H1 (cell line): ENCODE results near the gene CYTH1. TPM values are rescaled to one million over a fixed set of nuclear protein-coding genes. Genes with fewer than 3 reads are reported as not detected.

ENCODE experiments used
- CTCF ChIA-PET: fragments of 300-600 bp; sonication (Branson Sonifier 250); formaldehyde crosslinking; loops from one replicate; lab custom pipeline; 2021; ENCODE audit not compliant: partially characterized antibody; lab: Charles Lee
- POLR2A ChIA-PET: fragments of 300-600 bp; sonication (Branson Sonifier 250); formaldehyde crosslinking; loops from one replicate; lab custom pipeline; 2021; ENCODE audit warnings: inconsistent platforms; ENCODE audit not compliant: partially characterized antibody; lab: Charles Lee
- DNase-seq, 2 experiments: peaks; one replicate each; pipeline versions ENCODE4 v3.0.0 to v3.0.0-alpha.2; 2010 to 2022; ENCODE audit warnings: low spot score in 2 of 2, low read depth in 1 of 2, mixed read lengths in 1 of 2
- FAIRE-seq: peaks from 2 replicates; lab custom pipeline; 2011; peaks lifted over from hg19 to GRCh38; lab: Jason Lieb, UNC
- H2AFZ ChIP-seq: 2 replicates; pipeline ENCODE4 v1.8.1; 2012; ENCODE audit warnings: low read length, inconsistent platforms
- H2AK5ac ChIP-seq: 2 replicates; pipeline ENCODE4 v1.6.1; 2013; ENCODE audit warnings: low read depth, low read length
- H2BK120ac ChIP-seq: replicated peaks from 2 replicates; pipeline ENCODE3; 2013; ENCODE audit warnings: low read depth, low read length, inconsistent platforms
- H2BK12ac ChIP-seq: 2 replicates; pipeline ENCODE4 v1.6.1; 2013; ENCODE audit warnings: low read depth, low read length
- H2BK15ac ChIP-seq: 2 replicates; pipeline ENCODE4 v1.6.1; 2013; ENCODE audit warnings: low read length
- H2BK20ac ChIP-seq: 2 replicates; pipeline ENCODE4 v1.6.1; 2013; ENCODE audit warnings: low read length
- H2BK5ac ChIP-seq: 2 replicates; pipeline ENCODE4 v1.6.1; 2013; ENCODE audit warnings: low read depth, low read length
- H3K14ac ChIP-seq: 2 replicates; pipeline ENCODE4 v1.6.1; 2013; ENCODE audit warnings: inconsistent platforms; ENCODE audit not compliant: insufficient read length
- H3K18ac ChIP-seq: 2 replicates; pipeline ENCODE4 v1.6.1; 2013; ENCODE audit warnings: low read length; ENCODE audit errors: extremely low read depth
- H3K23ac ChIP-seq: 2 replicates; pipeline ENCODE4 v1.6.1; 2013; ENCODE audit warnings: inconsistent platforms; ENCODE audit not compliant: insufficient read length
- H3K23me2 ChIP-seq: 2 replicates; pipeline ENCODE4 v1.6.1; 2013; ENCODE audit warnings: low read depth, low read length
- H3K27ac ChIP-seq: 2 replicates; pipeline ENCODE4 v1.6.1; 2011; ENCODE audit warnings: low read depth, low read length, inconsistent platforms
- H3K27me3 ChIP-seq, 4 experiments: replicated peaks in 1 of 4; 1 replicate in 1 of 4; 2 replicates in 3 of 4; pipeline versions ENCODE4 v1.6.1 to v1.8.1; 2011 to 2013; ENCODE audit warnings: low read length in 3 of 4, mild to moderate bottlenecking in 3 of 4, inconsistent platforms in 2 of 4, mixed read lengths in 2 of 4, moderate library complexity in 1 of 4; ENCODE audit not compliant: control insufficient read depth in 3 of 4, insufficient read depth in 3 of 4; ENCODE audit errors: extremely low read depth in 1 of 4
- H3K36me3 ChIP-seq, 4 experiments: 2 replicates each; pipeline versions ENCODE4 v1.6.1 to v1.8.1; 2011 to 2013; ENCODE audit warnings: mild to moderate bottlenecking in 4 of 4, low read length in 3 of 4, moderate library complexity in 2 of 4, control low read depth in 1 of 4, inconsistent platforms in 1 of 4; ENCODE audit not compliant: insufficient read depth in 4 of 4, control insufficient read depth in 2 of 4
- H3K4ac ChIP-seq: replicated peaks from 2 replicates; pipeline ENCODE3; 2013; ENCODE audit warnings: low read length, low read depth, mixed read lengths, inconsistent platforms; ENCODE audit not compliant: insufficient read length
- H3K4me1 ChIP-seq, 4 experiments: replicated peaks in 1 of 4; 1 replicate in 1 of 4; 2 replicates in 3 of 4; pipeline versions ENCODE4 v1.6.1 to v1.8.1; 2011 to 2013; ENCODE audit warnings: low read length in 3 of 4, inconsistent platforms in 2 of 4, mixed read lengths in 1 of 4; ENCODE audit not compliant: insufficient read depth in 4 of 4, control insufficient read depth in 3 of 4
- H3K4me2 ChIP-seq, 2 experiments: 2 replicates each; pipeline versions ENCODE4 v1.6.1 to v1.8.1; 2011 to 2013; ENCODE audit warnings: low read depth in 2 of 2, low read length in 2 of 2, control low read depth in 1 of 2, inconsistent platforms in 1 of 2, mild to moderate bottlenecking in 1 of 2; ENCODE audit not compliant: insufficient read depth in 1 of 2
- H3K4me3 ChIP-seq, 4 experiments: fragments of 200-600, 300-600 bp in 1 of 4; sonication (generic), shearing (Covaris generic), sonication (Bioruptor Twin) in 1 of 4; 2 replicates each; pipeline versions ENCODE4 v1.5.1 to v1.8.1; 2011 to 2016; ENCODE audit warnings: low read length in 4 of 4, low read depth in 3 of 4, control low read depth in 2 of 4, inconsistent platforms in 2 of 4, mild to moderate bottlenecking in 2 of 4, mixed read lengths in 1 of 4, moderate library complexity in 1 of 4; ENCODE audit not compliant: insufficient read depth in 2 of 4; ENCODE audit errors: extremely low read depth in 1 of 4
- H3K56ac ChIP-seq: replicated peaks from 2 replicates; pipeline ENCODE3; 2013; ENCODE audit warnings: low read depth, mild to moderate bottlenecking, mixed read lengths, low read length, inconsistent platforms; ENCODE audit not compliant: insufficient read length
- H3K79me1 ChIP-seq: 2 replicates; pipeline ENCODE4 v1.6.1; 2013; ENCODE audit warnings: low read depth, low read length, control low read depth
- H3K79me2 ChIP-seq, 2 experiments: 2 replicates each; pipeline versions ENCODE4 v1.6.1 to v1.8.1; 2012 to 2013; ENCODE audit warnings: low read length in 2 of 2, mild to moderate bottlenecking in 2 of 2, inconsistent platforms in 1 of 2; ENCODE audit not compliant: insufficient read depth in 2 of 2, control insufficient read depth in 1 of 2
- H3K9ac ChIP-seq, 4 experiments: replicated peaks in 1 of 4; 1 replicate in 1 of 4; 2 replicates in 3 of 4; pipeline versions ENCODE4 v1.6.1 to v1.8.1; 2011 to 2013; ENCODE audit warnings: low read depth in 3 of 4, low read length in 3 of 4, control low read depth in 2 of 4, mild to moderate bottlenecking in 2 of 4, moderate library complexity in 2 of 4, inconsistent platforms in 1 of 4; ENCODE audit errors: extremely low read depth in 1 of 4
- H3K9me3 ChIP-seq, 2 experiments: 2 replicates each; pipeline versions ENCODE4 v1.6.1 to v1.8.1; 2012 to 2013; ENCODE audit warnings: mild to moderate bottlenecking in 2 of 2, moderate library complexity in 2 of 2, control low read depth in 1 of 2, inconsistent platforms in 1 of 2, low read depth in 1 of 2, low read length in 1 of 2, mixed read lengths in 1 of 2; ENCODE audit not compliant: insufficient read depth in 2 of 2
- H4K20me1 ChIP-seq, 2 experiments: replicated peaks in 1 of 2; 2 replicates each; pipeline versions ENCODE3 to v1.8.1; 2011 to 2013; ENCODE audit warnings: inconsistent platforms in 2 of 2, low read length in 2 of 2, mild to moderate bottlenecking in 1 of 2; ENCODE audit not compliant: insufficient read depth in 2 of 2, control insufficient read depth in 1 of 2
- H4K5ac ChIP-seq: 2 replicates; pipeline ENCODE4 v1.6.1; 2013; ENCODE audit warnings: low read length, low read depth, mixed read lengths, inconsistent platforms; ENCODE audit not compliant: insufficient read length
- H4K8ac ChIP-seq: 2 replicates; pipeline ENCODE4 v1.8.0; 2013; ENCODE audit warnings: mild to moderate bottlenecking, moderate library complexity, low read length, inconsistent platforms; ENCODE audit not compliant: insufficient read depth; ENCODE audit errors: extremely low read depth
- H4K91ac ChIP-seq: replicated peaks from 2 replicates; pipeline ENCODE3; 2013; ENCODE audit warnings: low read length, mixed read lengths, inconsistent platforms; ENCODE audit not compliant: insufficient read length
- CBX8 ChIP-seq: fragments of 300-800, 300-1000 bp; sonication (generic); IDR thresholded peaks from 2 replicates; pipeline ENCODE4 v1.7.1; 2016; ENCODE audit warnings: low read depth, low read length, borderline replicate concordance
- GABPA ChIP-seq: IDR thresholded peaks from 2 replicates; pipeline ENCODE4 v1.6.1; 2011; ENCODE audit warnings: mild to moderate bottlenecking, low read length, moderate library complexity, borderline replicate concordance; ENCODE audit not compliant: insufficient read depth
- HDAC2 ChIP-seq, 2 experiments: fragments of 300-600 bp in 1 of 2; sonication (generic) in 1 of 2; IDR thresholded peaks; 2 replicates each; pipeline ENCODE4 v1.6.1; 2011 to 2012; ENCODE audit warnings: low read depth in 2 of 2, low read length in 2 of 2, mild to moderate bottlenecking in 2 of 2, moderate library complexity in 2 of 2, borderline replicate concordance in 1 of 2, inconsistent platforms in 1 of 2
- JUN ChIP-seq: IDR thresholded peaks from 2 replicates; pipeline ENCODE4 v1.6.1; 2011; ENCODE audit warnings: low read depth, mild to moderate bottlenecking, improper control_type of control experiment, low read length
- KDM4A ChIP-seq: IDR thresholded peaks from one replicate; pipeline ENCODE4 v1.7.1; 2012; ENCODE audit warnings: low read depth, mild to moderate bottlenecking, moderate library complexity, low read length, inconsistent platforms; ENCODE audit not compliant: severe bottlenecking
- PHF8 ChIP-seq: fragments of 200-600 bp; sonication (generic); conservative IDR thresholded peaks from 2 replicates; pipeline ENCODE4 v1.7.1; 2012; ENCODE audit warnings: low read depth, mild to moderate bottlenecking, inconsistent platforms, low read length, moderate library complexity
- RBBP5 ChIP-seq: IDR thresholded peaks from 2 replicates; pipeline ENCODE4 v1.7.1; 2012; ENCODE audit warnings: low read depth, mild to moderate bottlenecking, inconsistent platforms, low read length, moderate library complexity, borderline replicate concordance
- TAF1 ChIP-seq: IDR thresholded peaks from 2 replicates; pipeline ENCODE4 v1.6.1; 2011; ENCODE audit warnings: mild to moderate bottlenecking, low read depth, low read length
- WGBS, 2 experiments: shearing (Covaris generic) in 1 of 2; methylation state at CpG; one replicate each; pipeline versions ENCODE4 v1.1.6 to v1.1.7; 2013 to 2015; ENCODE audit warnings: low lambda C conversion rate in 2 of 2, mixed read lengths in 2 of 2, inconsistent platforms in 1 of 2, low coverage in 1 of 2, missing lambda C conversion rate in 1 of 2; ENCODE audit not compliant: insufficient replicate concordance in 2 of 2, insufficient coverage in 1 of 2, insufficient read length in 1 of 2; ENCODE audit errors: extremely low coverage in 1 of 2, missing lambda C conversion rate in 1 of 2; 5-methylcytosine and 5-hydroxymethylcytosine counted together
- polyA plus RNA-seq, 7 experiments: library from polyadenylated mRNA; depleted of rRNA in 3 of 7; stranded (reverse) in 5 of 7; unstranded in 2 of 7; fragments of >200 nt in 5 of 7; fragments of 200-250 nt in 2 of 7; gene quantifications; 1 replicate in 5 of 7; 2 replicates in 1 of 7; 4 replicates in 1 of 7; pipeline versions ENCODE4 v1.2.1 to v1.2.3, GENCODE V29; 2011 to 2013; ENCODE audit warnings: missing spikeins in 2 of 7, mixed read lengths in 2 of 7
- total RNA-seq: library from RNA; stranded (reverse); fragmentation: NEBNext Ultra II Directional; extraction: Animal tissue kit (Norgen Biotek cat#: 25700); gene quantifications from 2 replicates; pipeline ENCODE4 v1.2.1, GENCODE V29; 2021
- TF ChIP-seq, protein P1 (sequence below): IDR thresholded peaks from 2 replicates; pipeline ENCODE4 v1.6.1; 2012; ENCODE audit warnings: inconsistent platforms

Gene CYTH1
- total and polyA plus RNA-seq, 2 of the 8 experiments (the other 6 are each of a cell fraction or from before 2014, with no cell fraction given) = 12.8 to 14.8 TPM

DNA sequence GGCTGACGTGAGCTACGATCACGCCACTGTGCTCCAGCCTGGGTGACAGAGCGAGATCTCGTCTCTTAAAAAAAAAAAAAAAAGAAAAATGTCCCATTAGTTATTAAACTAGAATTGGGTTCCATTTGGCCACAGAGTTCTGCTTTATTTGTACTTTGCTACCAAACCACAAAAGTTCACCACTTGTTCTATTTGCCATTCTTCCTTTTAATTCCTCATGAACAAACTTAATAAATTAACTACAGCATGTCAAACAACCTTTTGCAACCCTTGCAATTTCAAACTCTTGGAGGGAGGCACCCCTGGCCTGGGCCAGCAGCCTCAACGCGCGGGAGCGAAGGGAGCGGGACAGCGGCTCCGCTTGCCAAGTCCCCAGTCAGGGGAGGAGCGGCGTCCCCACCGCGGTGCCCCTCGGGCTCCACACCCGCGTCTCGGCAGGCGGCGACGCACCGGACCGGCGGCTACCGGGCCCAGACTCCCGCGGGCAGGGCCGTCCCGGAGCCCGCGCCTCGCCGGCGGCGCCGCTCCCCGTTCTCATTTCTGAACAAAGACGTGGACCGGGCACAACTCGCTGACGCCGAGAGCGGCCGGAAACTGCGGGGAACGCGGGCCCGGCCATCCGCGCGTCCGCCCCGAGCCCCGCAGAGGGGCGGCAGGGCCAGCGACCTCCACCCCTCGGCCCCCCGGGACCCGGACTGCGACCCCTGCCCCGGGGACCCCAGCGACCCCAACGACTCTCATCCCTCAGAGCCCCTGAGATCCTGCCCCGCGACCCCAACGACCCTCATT is 775 bp downstream of the CYTH1 start:
- Histone ChIP-seq H3K9me3 (no peaks in the 10 kb centered on the region), H4K20me1 (peaks cover 0 to 5% of the 10 kb centered on the region in 2 experiments), H2BK120ac (no peak overlapping the region), H3K4ac (no peak overlapping the region), H3K56ac (no peak overlapping the region), H3K79me1 (no peaks in the 10 kb centered on the region), H2AFZ (no peak overlapping the region; the same call in 1 of the 2 replicates), H3K23me2 (peaks cover 7% of the 10 kb centered on the region; the same call in 1 of the 2 replicates), H2BK12ac (no peak overlapping the region), H3K4me3 (peak overlapping the region; percentile 60 to 96 (median 74)), H3K18ac (no peak overlapping the region), H3K9ac (peak overlapping the region; percentile 45 to 84 (median 62)), H3K27ac (no peak overlapping the region), H2BK20ac (no peak overlapping the region), H4K91ac (no peak overlapping the region), H3K14ac (no peak overlapping the region), H3K27me3 (no peaks in the 10 kb centered on the region), H4K8ac (peak overlapping the region; percentile 51; the same call in 1 of the 2 replicates), H3K4me1 (no peaks in the 10 kb centered on the region; a peak in 2 of 7 replicates), H2BK5ac (no peak overlapping the region), H3K36me3 (no peaks in the 10 kb centered on the region), H3K79me2 (no peaks in the 10 kb centered on the region; a peak in 1 of 4 replicates), H4K5ac (no peak overlapping the region), H2BK15ac (no peak overlapping the region), H3K4me2 (peak overlapping the region; percentile 48 to 69), H3K23ac (no peak overlapping the region), H2AK5ac (no peak overlapping the region)
- DNase-seq (peak in 1 of 2 experiments; percentile 72), FAIRE-seq (no peak)
- CTCF ChIA-PET = no interaction called here
- POLR2A ChIA-PET = no interaction called here
- WGBS, 2 experiments = 14% methylated on average over 38 of the region's 68 CpGs; no CpG with 5 or more reads in 1 of the 2 experiments
- TF ChIP-seq JUN (no peak), CBX8 (no peak), HDAC2 (IDR thresholded peaks at IDR 0.05; ENCODE audit: borderline replicate concordance in 1 of 2, low read depth in 2 of 2, low read length in 2 of 2) (0 out of 4 replicates have a peak, but pooled peaks of 1 of the 2 experiments have one; percentile 48), GABPA (0 out of 2 replicates have a peak, but pooled peaks have one; percentile 37), PHF8 (peak; percentile 40; the same call in 1 of the 2 replicates), RBBP5 (0 out of 2 replicates have a peak, but pooled peaks have one; percentile 37), TAF1 (peak; percentile 46; the same call in 1 of the 2 replicates), KDM4A (peak; percentile 86)
- TF ChIP-seq, protein P1, sequence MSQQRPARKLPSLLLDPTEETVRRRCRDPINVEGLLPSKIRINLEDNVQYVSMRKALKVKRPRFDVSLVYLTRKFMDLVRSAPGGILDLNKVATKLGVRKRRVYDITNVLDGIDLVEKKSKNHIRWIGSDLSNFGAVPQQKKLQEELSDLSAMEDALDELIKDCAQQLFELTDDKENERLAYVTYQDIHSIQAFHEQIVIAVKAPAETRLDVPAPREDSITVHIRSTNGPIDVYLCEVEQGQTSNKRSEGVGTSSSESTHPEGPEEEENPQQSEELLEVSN = 0 out of 2 replicates have a peak, but pooled peaks have one; percentile 25
